ENCODE results near the gene KATNIP.
A peak's percentile ranks its signal among the peaks of the same experiment; 100 is the strongest.
"Not testable (repeated sequence)": the region's sequence is repeated elsewhere in the genome, so short reads cannot be mapped to it uniquely, and the experiment has no call there.

KATNIP gene

GRCh38 chr16:27561216-27561615 is 11.3 kb downstream of the KATNIP start:
- no peak overlapping the region for H3K4me3 ChIP-seq (ENCODE audit: low read depth, low read length)
- H3K9me3 ChIP-seq (ENCODE audit: control insufficient read depth, insufficient read depth, low read length) = no peaks in the 10 kb centered on the region
- no peaks in the 10 kb centered on the region for H3K36me3 ChIP-seq (ENCODE audit: control insufficient read depth, insufficient read depth, low read length)
- H3K9ac ChIP-seq (ENCODE audit: low read depth, low read length) = no peak overlapping the region
- no peak overlapping the region for H3K27ac ChIP-seq (ENCODE audit: low read depth, low read length)
- no peaks in the 10 kb centered on the region for H3K4me1 ChIP-seq (ENCODE audit: control insufficient read depth, insufficient read depth, low read length)
- no peaks in the 10 kb centered on the region for H3K27me3 ChIP-seq (ENCODE audit: control insufficient read depth, insufficient read depth, low read length)

GRCh38 chr16:27564224-27564623 is 14.3 kb downstream of the KATNIP start:
- no peaks in the 10 kb centered on the region for H3K9me3 ChIP-seq (ENCODE audit: control insufficient read depth, insufficient read depth, low read length)
- no peaks in the 10 kb centered on the region for H3K36me3 ChIP-seq (ENCODE audit: control insufficient read depth, insufficient read depth, low read length)
- no peak overlapping the region for H3K9ac ChIP-seq (ENCODE audit: low read depth, low read length)
- H3K4me3 ChIP-seq (ENCODE audit: low read depth, low read length) = no peak overlapping the region
- H3K4me1 ChIP-seq (ENCODE audit: control insufficient read depth, insufficient read depth, low read length) = no peaks in the 10 kb centered on the region
- no peaks in the 10 kb centered on the region for H3K27me3 ChIP-seq (ENCODE audit: control insufficient read depth, insufficient read depth, low read length)
- no peak overlapping the region for H3K27ac ChIP-seq (ENCODE audit: low read depth, low read length)

- Histone ChIP-seq H3K4me3 (ENCODE audit: low read depth, low read length) (no peak overlapping the region), H3K27me3 (ENCODE audit: control insufficient read depth, insufficient read depth, low read length) (no peaks in the 10 kb centered on the region), H3K27ac (ENCODE audit: low read depth, low read length) (no peak overlapping the region), H3K4me1 (ENCODE audit: control insufficient read depth, insufficient read depth, low read length) (no peaks in the 10 kb centered on the region), H3K9me3 (ENCODE audit: control insufficient read depth, insufficient read depth, low read length) (no peaks in the 10 kb centered on the region), H3K9ac (ENCODE audit: low read depth, low read length) (no peak overlapping the region), H3K36me3 (ENCODE audit: control insufficient read depth, insufficient read depth, low read length) (no peaks in the 10 kb centered on the region)
These were observed 16.5 kb downstream of the KATNIP start for GRCh38 chr16:27566417-27566816.

GRCh38 chr16:27568077-27568476 is 18.1 kb downstream of the KATNIP start:
- no peak overlapping the region for H3K27ac ChIP-seq (ENCODE audit: low read depth, low read length)
- H3K36me3 ChIP-seq (ENCODE audit: control insufficient read depth, insufficient read depth, low read length) = no peaks in the 10 kb centered on the region
- H3K4me1 ChIP-seq (ENCODE audit: control insufficient read depth, insufficient read depth, low read length) = no peaks in the 10 kb centered on the region
- no peaks in the 10 kb centered on the region for H3K27me3 ChIP-seq (ENCODE audit: control insufficient read depth, insufficient read depth, low read length)
- no peaks in the 10 kb centered on the region for H3K9me3 ChIP-seq (ENCODE audit: control insufficient read depth, insufficient read depth, low read length)
- no peak overlapping the region for H3K4me3 ChIP-seq (ENCODE audit: low read depth, low read length)
- no peak overlapping the region for H3K9ac ChIP-seq (ENCODE audit: low read depth, low read length)

GRCh38 chr16:27570986-27571385 is 21.0 kb downstream of the KATNIP start:
- not testable (repeated sequence) for H3K27me3 ChIP-seq (ENCODE audit: control insufficient read depth, insufficient read depth, low read length)

GRCh38 chr16:27571433-27572326 is 21.7 kb downstream of the KATNIP start:
- H3K9ac ChIP-seq (ENCODE audit: low read depth, low read length) = no peak overlapping the region
- no peak overlapping the region for H3K4me3 ChIP-seq (ENCODE audit: low read depth, low read length)
- H3K27me3 ChIP-seq (ENCODE audit: control insufficient read depth, insufficient read depth, low read length) = no peaks in the 10 kb centered on the region
- H3K27ac ChIP-seq (ENCODE audit: low read depth, low read length) = no peak overlapping the region
- no peaks in the 10 kb centered on the region for H3K9me3 ChIP-seq (ENCODE audit: control insufficient read depth, insufficient read depth, low read length)
- no peaks in the 10 kb centered on the region for H3K4me1 ChIP-seq (ENCODE audit: control insufficient read depth, insufficient read depth, low read length)
- H3K36me3 ChIP-seq (ENCODE audit: control insufficient read depth, insufficient read depth, low read length) = no peaks in the 10 kb centered on the region

More at GRCh38 chr16:27570986-27571385, 21.0 kb downstream of the KATNIP start:
- H3K36me3 ChIP-seq (ENCODE audit: control insufficient read depth, insufficient read depth, low read length); H3K4me1 ChIP-seq (ENCODE audit: control insufficient read depth, insufficient read depth, low read length); H3K9me3 ChIP-seq (ENCODE audit: control insufficient read depth, insufficient read depth, low read length); H3K9ac ChIP-seq (ENCODE audit: low read depth, low read length); H3K27ac ChIP-seq (ENCODE audit: low read depth, low read length); H3K4me3 ChIP-seq (ENCODE audit: low read depth, low read length): not testable (repeated sequence)

GRCh38 chr16:27572711-27573110 is 22.8 kb downstream of the KATNIP start:
- no peak overlapping the region for H3K9ac ChIP-seq (ENCODE audit: low read depth, low read length)
- no peaks in the 10 kb centered on the region for H3K36me3 ChIP-seq (ENCODE audit: control insufficient read depth, insufficient read depth, low read length)
- no peaks in the 10 kb centered on the region for H3K27me3 ChIP-seq (ENCODE audit: control insufficient read depth, insufficient read depth, low read length)
- no peak overlapping the region for H3K4me3 ChIP-seq (ENCODE audit: low read depth, low read length)
- no peaks in the 10 kb centered on the region for H3K4me1 ChIP-seq (ENCODE audit: control insufficient read depth, insufficient read depth, low read length)
- no peak overlapping the region for H3K27ac ChIP-seq (ENCODE audit: low read depth, low read length)
- H3K9me3 ChIP-seq (ENCODE audit: control insufficient read depth, insufficient read depth, low read length) = no peaks in the 10 kb centered on the region

- Histone ChIP-seq H3K4me1 (ENCODE audit: control insufficient read depth, insufficient read depth, low read length) (no peaks in the 10 kb centered on the region), H3K27ac (ENCODE audit: low read depth, low read length) (no peak overlapping the region), H3K4me3 (ENCODE audit: low read depth, low read length) (no peak overlapping the region), H3K36me3 (ENCODE audit: control insufficient read depth, insufficient read depth, low read length) (no peaks in the 10 kb centered on the region), H3K9me3 (ENCODE audit: control insufficient read depth, insufficient read depth, low read length) (no peaks in the 10 kb centered on the region), H3K27me3 (ENCODE audit: control insufficient read depth, insufficient read depth, low read length) (no peaks in the 10 kb centered on the region), H3K9ac (ENCODE audit: low read depth, low read length) (no peak overlapping the region)
These were observed 26.8 kb downstream of the KATNIP start for GRCh38 chr16:27576729-27577128.

GRCh38 chr16:27579087-27579980 is 29.4 kb downstream of the KATNIP start:
- no peaks in the 10 kb centered on the region for H3K9me3 ChIP-seq (ENCODE audit: control insufficient read depth, insufficient read depth, low read length)
- no peak overlapping the region for H3K27ac ChIP-seq (ENCODE audit: low read depth, low read length)
- H3K9ac ChIP-seq (ENCODE audit: low read depth, low read length) = no peak overlapping the region
- peaks cover 5% of the 10 kb centered on the region; the same call in 1 of the 2 replicates for H3K4me1 ChIP-seq (ENCODE audit: control insufficient read depth, insufficient read depth, low read length)
- H3K36me3 ChIP-seq (ENCODE audit: control insufficient read depth, insufficient read depth, low read length) = no peaks in the 10 kb centered on the region
- no peaks in the 10 kb centered on the region for H3K27me3 ChIP-seq (ENCODE audit: control insufficient read depth, insufficient read depth, low read length)
- no peak overlapping the region for H3K4me3 ChIP-seq (ENCODE audit: low read depth, low read length)

- Histone ChIP-seq H3K9ac (ENCODE audit: low read depth, low read length) (no peak overlapping the region), H3K4me3 (ENCODE audit: low read depth, low read length) (no peak overlapping the region), H3K36me3 (ENCODE audit: control insufficient read depth, insufficient read depth, low read length) (no peaks in the 10 kb centered on the region), H3K27me3 (ENCODE audit: control insufficient read depth, insufficient read depth, low read length) (no peaks in the 10 kb centered on the region), H3K9me3 (ENCODE audit: control insufficient read depth, insufficient read depth, low read length) (no peaks in the 10 kb centered on the region), H3K27ac (ENCODE audit: low read depth, low read length) (peak overlapping the region; percentile 13), H3K4me1 (ENCODE audit: control insufficient read depth, insufficient read depth, low read length) (peaks cover 5% of the 10 kb centered on the region; the same call in 1 of the 2 replicates)
These were observed 32.9 kb downstream of the KATNIP start for GRCh38 chr16:27582883-27583282.

- Histone ChIP-seq H3K36me3 (ENCODE audit: control insufficient read depth, insufficient read depth, low read length) (no peaks in the 10 kb centered on the region), H3K27ac (ENCODE audit: low read depth, low read length) (peak overlapping the region; percentile 13), H3K4me1 (ENCODE audit: control insufficient read depth, insufficient read depth, low read length) (peaks cover 5% of the 10 kb centered on the region; the same call in 1 of the 2 replicates), H3K9ac (ENCODE audit: low read depth, low read length) (no peak overlapping the region), H3K4me3 (ENCODE audit: low read depth, low read length) (no peak overlapping the region), H3K27me3 (ENCODE audit: control insufficient read depth, insufficient read depth, low read length) (no peaks in the 10 kb centered on the region), H3K9me3 (ENCODE audit: control insufficient read depth, insufficient read depth, low read length) (no peaks in the 10 kb centered on the region)
These were observed 33.7 kb downstream of the KATNIP start for GRCh38 chr16:27583634-27584033.

All from HUES48 (cell line).